Left lung (tissue), 10 donors: ENCODE measurements around the gene PPIL3. TPM values are rescaled to one million over a fixed set of nuclear protein-coding genes. Genes with fewer than 3 reads are reported as not detected.

Source experiments
- ATAC-seq: fragments of 200-7000 bp; cut with Tn5 transposase; one replicate; pipeline ENCODE4 v1.9.1; 2020; ENCODE audit warnings: moderate library complexity
- DNase-seq, 4 donors: peaks; one replicate each; pipeline ENCODE4 v3.0.0-alpha.2; 2013 to 2020
- H3K27ac ChIP-seq, 2 donors: fragments of 200-600 bp; sonication (generic) in 1 of 2; one replicate each; pipeline versions ENCODE4 v1.5.0 to v1.8.0; 2020 to 2021
- H3K27me3 ChIP-seq, 2 donors: fragments of 200-600 bp; sonication (generic) in 1 of 2; one replicate each; pipeline versions ENCODE4 v1.5.0 to v1.8.0; 2020 to 2021
- H3K36me3 ChIP-seq, 2 donors: fragments of 200-600 bp; sonication (generic) in 1 of 2; one replicate each; pipeline versions ENCODE4 v1.5.0 to v1.8.0; 2020 to 2021
- H3K4me1 ChIP-seq, 2 donors: fragments of 200-600 bp; one replicate each; pipeline ENCODE4 v1.8.0; 2021
- H3K4me3 ChIP-seq, 2 donors: fragments of 200-600 bp; sonication (generic) in 1 of 2; one replicate each; pipeline versions ENCODE4 v1.5.0 to v1.8.0; 2020 to 2021; ENCODE audit warnings: mild to moderate bottlenecking in 1 of 2
- H3K9me3 ChIP-seq, 2 donors: fragments of 200-600 bp; sonication (generic) in 1 of 2; one replicate each; pipeline versions ENCODE4 v1.5.0 to v1.8.0; 2020 to 2021
- CTCF ChIP-seq, 2 donors: fragments of 200-600 bp; sonication (generic) in 1 of 2; IDR thresholded peaks; one replicate each; pipeline versions ENCODE4 v1.5.0 to v1.8.0; 2021; ENCODE audit warnings: antibody characterized with exemption in 2 of 2
- intact Hi-C, 2 donors: fragments of 100-400 bp; cut with DNase I; formaldehyde crosslinking; loops; one replicate each; pipeline versions ENCODE4 v1.11.2 to v1.14.2; 2022
- polyA plus RNA-seq, 6 donors: library from polyadenylated mRNA; unstranded; fragments of 120-200 nt; gene quantifications; one replicate each; pipeline ENCODE4 v1.2.1, GENCODE V29; 2013; ENCODE audit not compliant: insufficient read length in 6 of 6
- total RNA-seq, 2 donors: library from RNA; stranded (reverse); fragmentation: NEBNext Ultra II Directional; extraction: Animal tissue kit (Norgen Biotek cat#: 25700); gene quantifications; one replicate each; pipeline ENCODE4 v1.2.1, GENCODE V29; 2021
- donor health status: DM: no; HTN: yes; CAD: no.
- donor health status: DM: no; HTN: no; CAD: no.

Gene PPIL3
- total and polyA plus RNA-seq, 8 donors, result 26.0 to 100 (median 83.6) TPM

- DNase-seq, result no peak
- H3K27ac ChIP-seq, result no peak overlapping the region
- H3K27me3 ChIP-seq, result no peaks in the 10 kb centered on the region
- intact Hi-C loops, result no loop called here
- H3K9me3 ChIP-seq, result no peaks in the 10 kb centered on the region
- no peak for TF ChIP-seq CTCF (IDR thresholded peaks at IDR 0.05)
- no peak for ATAC-seq
- H3K36me3 ChIP-seq, result peaks cover 0 to 11% of the 10 kb centered on the region in 2 donors
- H3K4me3 ChIP-seq, result no peak overlapping the region
- H3K4me1 ChIP-seq, result peaks cover 5 to 27% of the 10 kb centered on the region in 2 donors
Measured at GRCh38 chr2:200869014-200869413, 19.9 kb downstream of the PPIL3 start.

- DNase-seq (peak; percentile 98 to 100 (median 98)), ATAC-seq (peak; percentile 88)
- Histone ChIP-seq H3K27me3 (no peaks in the 10 kb centered on the region), H3K9me3 (no peaks in the 10 kb centered on the region), H3K4me1 (peaks cover 29 to 54% of the 10 kb centered on the region in 2 donors), H3K27ac (peak within 1 kb of the TSS; percentile 100), H3K36me3 (peaks cover 0 to 15% of the 10 kb centered on the region in 2 donors), H3K4me3 (peak within 1 kb of the TSS; percentile 80 to 98)
- no peak for TF ChIP-seq CTCF (IDR thresholded peaks at IDR 0.05)
- intact Hi-C loops, result no loop called here
Measured at GRCh38 chr2:200864176-200865034, 24.5 kb downstream of the PPIL3 start, which contains the start of gene CLK1. CLK1 (minus strand) TSS chr2:200864658; CDS start chr2:200861862, 2,796 bp downstream.

GRCh38 chr2:200863782-200864175 lies 25.1 kb downstream of the PPIL3 start:
- Histone ChIP-seq H3K9me3 (no peaks in the 10 kb centered on the region), H3K4me3 (peak overlapping the region; percentile 80 to 98), H3K4me1 (peaks cover 32 to 60% of the 10 kb centered on the region in 2 donors), H3K27ac (peak overlapping the region; percentile 100), H3K27me3 (no peaks in the 10 kb centered on the region), H3K36me3 (peaks cover 0 to 22% of the 10 kb centered on the region in 2 donors)
- TF ChIP-seq CTCF (IDR thresholded peaks at IDR 0.05), result no peak
- peak in 1 of 4 donors; percentile 36 for DNase-seq
- peak; percentile 3 for ATAC-seq
- intact Hi-C loops, result no loop called here

- H3K9me3 ChIP-seq, result no peaks in the 10 kb centered on the region
- no peak for TF ChIP-seq CTCF (IDR thresholded peaks at IDR 0.05)
- ATAC-seq (no peak), DNase-seq (peak in 2 of 4 donors; percentile 42 to 76)
- peaks cover 29 to 73% of the 10 kb centered on the region in 2 donors for H3K4me1 ChIP-seq
- intact Hi-C loops, result no loop called here
- H3K27me3 ChIP-seq, result no peaks in the 10 kb centered on the region
- peak overlapping the region; percentile 80 to 98 for H3K4me3 ChIP-seq
- H3K27ac ChIP-seq, result peak overlapping the region; percentile 100
- peaks cover 0 to 34% of the 10 kb centered on the region in 2 donors for H3K36me3 ChIP-seq
Measured at GRCh38 chr2:200862532-200863000, 26.3 kb downstream of the PPIL3 start.

- Histone ChIP-seq H3K4me3 (peak overlapping the region; percentile 80 to 98), H3K9me3 (no peaks in the 10 kb centered on the region), H3K36me3 (peaks cover 0 to 43% of the 10 kb centered on the region in 2 donors), H3K27me3 (no peaks in the 10 kb centered on the region), H3K27ac (peak overlapping the region; percentile 100), H3K4me1 (peaks cover 27 to 72% of the 10 kb centered on the region in 2 donors)
- ATAC-seq, result no peak
- no peak for TF ChIP-seq CTCF (IDR thresholded peaks at IDR 0.05)
- DNase-seq, result peak in 2 of 4 donors; percentile 10 to 19
- intact Hi-C loops, result no loop called here
Measured at GRCh38 chr2:200861617-200862155, 27.2 kb downstream of the PPIL3 start.
